GM23338 (cell line): ENCODE data around the gene OLFML2A. TPM values are rescaled to one million over a fixed set of nuclear protein-coding genes. Genes with fewer than 3 reads are reported as not detected.

ENCODE experiments used
- ATAC-seq: fragments of 200-7000 bp; cut with Tn5 transposase; 3 replicates; pipeline ENCODE4 v1.9.1; 2020
- DNase-seq: peaks from one replicate; pipeline ENCODE4 v3.0.0-alpha.2; 2015; ENCODE audit warnings: low spot score
- H2AFZ ChIP-seq: fragments of 200-600 bp; sonication (generic); 2 replicates; pipeline ENCODE4 v1.8.0; 2016; ENCODE audit warnings: antibody characterized with exemption, mild to moderate bottlenecking, moderate library complexity
- H3F3A ChIP-seq: fragments of 200-600 bp; sonication (generic); replicated peaks from 2 replicates; pipeline ENCODE4 v1.8.0; 2017; ENCODE audit warnings: antibody characterized with exemption, mixed run types, low read depth
- H3K27ac ChIP-seq: fragments of 200-600 bp; sonication (generic); 2 replicates; pipeline ENCODE4 v1.6.1; 2016; ENCODE audit warnings: low read depth
- H3K27me3 ChIP-seq: fragments of 200-600 bp; sonication (generic); 2 replicates; pipeline ENCODE4 v1.8.0; 2016; ENCODE audit warnings: mild to moderate bottlenecking, mixed run types, moderate library complexity; ENCODE audit not compliant: insufficient read depth
- H3K36me3 ChIP-seq: fragments of 200-600 bp; sonication (generic); 2 replicates; pipeline ENCODE4 v1.8.0; 2016; ENCODE audit warnings: mild to moderate bottlenecking; ENCODE audit not compliant: insufficient read depth
- H3K4me1 ChIP-seq: fragments of 200-600 bp; sonication (generic); 2 replicates; pipeline ENCODE4 v1.8.0; 2016; ENCODE audit warnings: mild to moderate bottlenecking, moderate library complexity; ENCODE audit not compliant: insufficient read depth
- H3K4me2 ChIP-seq: fragments of 200-600 bp; sonication (generic); 2 replicates; pipeline ENCODE4 v1.7.1; 2017; ENCODE audit warnings: mixed run types
- H3K4me3 ChIP-seq: fragments of 200-600 bp; sonication (generic); 2 replicates; pipeline ENCODE4 v1.6.1; 2016; ENCODE audit warnings: mixed run types
- H3K79me2 ChIP-seq: fragments of 200-600 bp; sonication (generic); replicated peaks from 2 replicates; pipeline ENCODE4 v1.8.0; 2017; ENCODE audit warnings: mild to moderate bottlenecking; ENCODE audit not compliant: insufficient read depth
- H3K9me2 ChIP-seq: fragments of 200-600 bp; sonication (generic); 2 replicates; pipeline ENCODE4 v1.8.0; 2017; ENCODE audit not compliant: insufficient read depth
- H4K20me1 ChIP-seq: fragments of 200-600 bp; sonication (generic); replicated peaks from 2 replicates; pipeline ENCODE4 v1.8.0; 2017; ENCODE audit warnings: mild to moderate bottlenecking; ENCODE audit not compliant: insufficient read depth
- H3K27ac Mint-ChIP-seq: 2 replicates; pipeline ENCODE4 v1.8.0; 2020; ENCODE audit warnings: inconsistent platforms, mild to moderate bottlenecking, moderate library complexity, mixed read lengths
- H3K27me3 Mint-ChIP-seq: 3 replicates; pipeline ENCODE4 v1.8.0; 2022; ENCODE audit warnings: low read depth, mild to moderate bottlenecking, moderate library complexity, mixed read lengths, inconsistent platforms; ENCODE audit not compliant: insufficient read depth, poor library complexity
- H3K36me3 Mint-ChIP-seq: 3 replicates; pipeline ENCODE4 v1.8.0; 2021; ENCODE audit warnings: low read depth, mild to moderate bottlenecking, inconsistent platforms, moderate library complexity, mixed read lengths
- H3K4me1 Mint-ChIP-seq: 3 replicates; pipeline ENCODE4 v1.8.0; 2020; ENCODE audit warnings: mild to moderate bottlenecking, inconsistent platforms, mixed read lengths
- H3K4me3 Mint-ChIP-seq: 3 replicates; pipeline ENCODE4 v1.8.0; 2021; ENCODE audit warnings: moderate library complexity, mild to moderate bottlenecking, inconsistent platforms, mixed read lengths
- H3K9me3 Mint-ChIP-seq: 3 replicates; pipeline ENCODE4 v1.8.0; 2020; ENCODE audit warnings: moderate library complexity, mild to moderate bottlenecking, inconsistent platforms, mixed read lengths
- CREB1 ChIP-seq: fragments of 250-450 bp; sonication (Bioruptor Pico); IDR thresholded peaks from 2 replicates; pipeline ENCODE4 v1.5.0; 2020; ENCODE audit warnings: low read depth, mild to moderate bottlenecking, moderate library complexity
- CTCF ChIP-seq, 2 experiments: fragments of 200-600 bp in 1 of 2; sonication (generic) in 1 of 2; conservative IDR thresholded peaks; 2 replicates each; pipeline versions ENCODE4 v1.5.1 to v1.6.1; 2016 to 2017; ENCODE audit warnings: antibody characterized with exemption in 2 of 2, low read depth in 2 of 2, mild to moderate bottlenecking in 2 of 2, moderate library complexity in 1 of 2
- EZH2 ChIP-seq: fragments of 200-600 bp; sonication (generic); IDR thresholded peaks from one replicate; pipeline ENCODE4 v1.8.0; 2017; ENCODE audit warnings: antibody characterized with exemption, mild to moderate bottlenecking, low read depth; ENCODE audit not compliant: unreplicated experiment
- EZH2phosphoT487 ChIP-seq: fragments of 200-600 bp; sonication (generic); IDR thresholded peaks from one replicate; pipeline ENCODE4 v1.8.1; 2018; ENCODE audit warnings: antibody characterized with exemption; ENCODE audit not compliant: unreplicated experiment
- polyA plus RNA-seq: library from polyadenylated mRNA; unstranded; fragments of >200 nt; fragmentation: Nextera tagmentation; extraction: Ambion mirVana; gene quantifications from 2 replicates; pipeline ENCODE4 v1.2.1, GENCODE V29; 2016
- total RNA-seq: library from RNA; depleted of rRNA; stranded (reverse); fragments of >200 nt; shearing (Covaris generic); gene quantifications from 2 replicates; pipeline ENCODE4 v1.2.3, GENCODE V29; 2014
- TF ChIP-seq, protein P1 (sequence below): IDR thresholded peaks from one replicate; pipeline ENCODE4 v1.6.1; 2018; ENCODE audit warnings: antibody characterized with exemption; ENCODE audit not compliant: unreplicated experiment

Gene OLFML2A
- total and polyA plus RNA-seq, 2 experiments from 2014 or later = 1.1 to 6.7 TPM

DNA sequence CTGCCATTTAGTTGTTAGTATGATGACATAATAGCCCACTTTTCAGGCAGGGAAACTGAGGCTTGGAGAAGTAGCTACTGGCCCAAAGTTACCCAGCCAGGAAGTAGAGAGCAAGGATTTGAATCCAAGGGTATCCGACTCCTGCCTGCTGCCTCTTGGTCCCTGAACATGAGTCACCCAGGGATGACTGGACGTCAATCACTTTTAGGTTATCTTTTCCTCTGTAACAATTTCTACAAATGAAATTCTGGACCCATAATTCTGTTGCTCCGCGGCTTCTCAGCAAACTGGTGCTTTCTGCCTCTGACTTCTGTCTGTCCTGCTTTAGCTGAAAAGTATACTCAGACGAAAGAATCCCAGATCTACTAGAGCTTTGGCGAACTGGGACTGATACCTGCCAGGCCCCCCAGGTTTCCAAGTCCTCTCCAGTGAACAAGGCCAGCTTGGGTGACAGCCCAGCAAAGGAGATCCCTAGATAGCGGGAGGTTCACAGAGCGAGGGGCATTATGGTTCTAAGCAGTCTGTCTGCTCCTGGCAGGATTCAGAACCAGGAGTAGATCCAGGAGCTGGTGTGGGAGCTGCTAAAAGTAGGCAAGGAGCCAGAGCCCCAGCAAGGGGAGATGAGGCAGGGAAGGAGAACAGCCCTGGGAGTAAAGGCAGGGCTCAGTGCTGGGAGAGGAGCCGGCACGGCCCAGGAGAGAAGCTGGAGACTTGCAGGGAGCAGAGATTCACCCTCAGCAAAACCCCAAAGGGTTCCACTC is 20.6 kb downstream of the OLFML2A start:
- Histone ChIP-seq H2AFZ (no peak overlapping the region), H4K20me1 (no peaks in the 10 kb centered on the region), H3F3A (no peaks in the 10 kb centered on the region), H3K79me2 (no peaks in the 10 kb centered on the region), H3K4me3 (no peak overlapping the region), H3K9me2 (no peaks in the 10 kb centered on the region), H3K27ac (no peak overlapping the region), H3K4me2 (no peak overlapping the region), H3K4me1 (no peaks in the 10 kb centered on the region), H3K36me3 (no peaks in the 10 kb centered on the region), H3K27me3 (no peaks in the 10 kb centered on the region)
- Mint-ChIP-seq H3K27ac (no peak overlapping the region), H3K4me3 (no peak overlapping the region), H3K4me1 (peaks cover 6% of the 10 kb centered on the region; the same call in 1 of the 3 replicates), H3K27me3 (peaks cover 5% of the 10 kb centered on the region), H3K9me3 (no peaks in the 10 kb centered on the region), H3K36me3 (no peaks in the 10 kb centered on the region)
- no peak for DNase-seq
- TF ChIP-seq EZH2 = no peak
- no peak for ATAC-seq

GRCh38 chr9:124799274-124800006 is 22.5 kb downstream of the OLFML2A start:
- TF ChIP-seq EZH2phosphoT487 (no peak), CREB1 (CRISPR knock-in tag) (no peak), CTCF (conservative IDR thresholded peaks at IDR 0.05; ENCODE audit: low read depth in 2 of 2) (peak in 1 of 2 experiments; percentile 36; a peak in 2 of 4 replicates)
- TF ChIP-seq, protein P1, sequence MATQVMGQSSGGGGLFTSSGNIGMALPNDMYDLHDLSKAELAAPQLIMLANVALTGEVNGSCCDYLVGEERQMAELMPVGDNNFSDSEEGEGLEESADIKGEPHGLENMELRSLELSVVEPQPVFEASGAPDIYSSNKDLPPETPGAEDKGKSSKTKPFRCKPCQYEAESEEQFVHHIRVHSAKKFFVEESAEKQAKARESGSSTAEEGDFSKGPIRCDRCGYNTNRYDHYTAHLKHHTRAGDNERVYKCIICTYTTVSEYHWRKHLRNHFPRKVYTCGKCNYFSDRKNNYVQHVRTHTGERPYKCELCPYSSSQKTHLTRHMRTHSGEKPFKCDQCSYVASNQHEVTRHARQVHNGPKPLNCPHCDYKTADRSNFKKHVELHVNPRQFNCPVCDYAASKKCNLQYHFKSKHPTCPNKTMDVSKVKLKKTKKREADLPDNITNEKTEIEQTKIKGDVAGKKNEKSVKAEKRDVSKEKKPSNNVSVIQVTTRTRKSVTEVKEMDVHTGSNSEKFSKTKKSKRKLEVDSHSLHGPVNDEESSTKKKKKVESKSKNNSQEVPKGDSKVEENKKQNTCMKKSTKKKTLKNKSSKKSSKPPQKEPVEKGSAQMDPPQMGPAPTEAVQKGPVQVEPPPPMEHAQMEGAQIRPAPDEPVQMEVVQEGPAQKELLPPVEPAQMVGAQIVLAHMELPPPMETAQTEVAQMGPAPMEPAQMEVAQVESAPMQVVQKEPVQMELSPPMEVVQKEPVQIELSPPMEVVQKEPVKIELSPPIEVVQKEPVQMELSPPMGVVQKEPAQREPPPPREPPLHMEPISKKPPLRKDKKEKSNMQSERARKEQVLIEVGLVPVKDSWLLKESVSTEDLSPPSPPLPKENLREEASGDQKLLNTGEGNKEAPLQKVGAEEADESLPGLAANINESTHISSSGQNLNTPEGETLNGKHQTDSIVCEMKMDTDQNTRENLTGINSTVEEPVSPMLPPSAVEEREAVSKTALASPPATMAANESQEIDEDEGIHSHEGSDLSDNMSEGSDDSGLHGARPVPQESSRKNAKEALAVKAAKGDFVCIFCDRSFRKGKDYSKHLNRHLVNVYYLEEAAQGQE = no peak
- Histone ChIP-seq H3K36me3 (no peaks in the 10 kb centered on the region), H3K4me2 (no peak overlapping the region), H3K4me3 (no peak overlapping the region), H3K27ac (no peak overlapping the region), H3K9me2 (no peaks in the 10 kb centered on the region), H2AFZ (no peak overlapping the region), H4K20me1 (no peaks in the 10 kb centered on the region), H3K27me3 (no peaks in the 10 kb centered on the region), H3F3A (no peaks in the 10 kb centered on the region), H3K79me2 (no peaks in the 10 kb centered on the region), H3K4me1 (no peaks in the 10 kb centered on the region)
- H3K4me1 Mint-ChIP-seq = peaks cover 6% of the 10 kb centered on the region; the same call in 1 of the 3 replicates
- ATAC-seq (peak; percentile 47), DNase-seq (no peak)
- H3K9me3 Mint-ChIP-seq = no peaks in the 10 kb centered on the region
- no peak overlapping the region for H3K4me3 Mint-ChIP-seq
- no peak overlapping the region for H3K27ac Mint-ChIP-seq
- H3K36me3 Mint-ChIP-seq = no peaks in the 10 kb centered on the region
- H3K27me3 Mint-ChIP-seq = peaks cover 6% of the 10 kb centered on the region
